Retinal pigment epithelial cell (primary cell): Measurements from ENCODE around the gene CKS1B.

Experiments
- DNase-seq: peaks from one replicate; pipeline ENCODE4 v3.0.0-alpha.2; 2010; ENCODE audit warnings: low read depth
- H3K4me3 ChIP-seq: 2 replicates; pipeline ENCODE4 v1.5.1; 2011; ENCODE audit warnings: mild to moderate bottlenecking, low read length, control low read depth, moderate library complexity
- CTCF ChIP-seq: conservative IDR thresholded peaks from 2 replicates; pipeline ENCODE4 v1.5.1; 2011; ENCODE audit warnings: low read depth, low read length, control low read depth, inconsistent platforms

Gene CKS1B

GRCh38 chr1:155026154-155026553, 51.7 kb downstream of the CKS1B start:
- DNase-seq, result no peak
- no peak for TF ChIP-seq CTCF

DNA sequence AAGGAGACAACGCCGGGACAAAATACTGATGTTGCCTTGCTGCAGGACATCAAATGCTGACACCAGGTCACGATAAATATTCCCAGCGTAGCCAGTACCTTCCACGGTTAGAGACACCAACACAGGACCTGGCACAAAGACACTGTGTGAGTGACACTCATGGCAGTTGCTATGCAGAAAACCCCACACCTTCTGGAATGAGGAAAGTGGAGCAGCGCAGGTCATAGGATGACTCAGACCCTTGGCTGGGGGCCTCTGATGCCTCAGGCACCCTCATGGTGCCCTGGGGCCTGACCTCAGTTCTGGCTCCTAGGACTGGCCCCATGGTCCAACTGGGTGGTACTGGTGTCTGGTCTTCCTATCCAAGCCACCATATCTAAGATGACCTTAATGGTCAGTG, 52.1 kb downstream of the CKS1B start:
- DNase-seq, result no peak
- TF ChIP-seq CTCF, result no peak
- no peak overlapping the region for H3K4me3 ChIP-seq

More at GRCh38 chr1:155026154-155026553, 51.7 kb downstream of the CKS1B start:
- no peak overlapping the region for H3K4me3 ChIP-seq
